Psoas muscle (tissue), 8 donors: ENCODE measurements around the gene RNF150. TPM values are rescaled to one million over a fixed set of nuclear protein-coding genes. Genes with fewer than 3 reads are reported as not detected.

Experiments used
- ATAC-seq, 4 donors: fragments of 200-7000 bp; cut with Tn5 transposase; one replicate each; pipeline ENCODE4 v1.9.1; 2020; ENCODE audit warnings: moderate library complexity in 3 of 4, mild to moderate bottlenecking in 2 of 4
- DNase-seq, 2 donors: peaks; one replicate each; pipeline ENCODE4 v3.0.0-alpha.2; 2020
- H3K27ac ChIP-seq: fragments of 200-600 bp; one replicate; pipeline ENCODE4 v1.8.0; 2022
- H3K27me3 ChIP-seq, 3 donors: fragments of 200-600 bp in 1 of 3; one replicate each; pipeline versions ENCODE4 v1.6.1 to v1.8.0; 2013 to 2022; ENCODE audit warnings: low read length in 2 of 3, mild to moderate bottlenecking in 2 of 3, moderate library complexity in 1 of 3; ENCODE audit not compliant: insufficient read depth in 3 of 3
- H3K36me3 ChIP-seq, 2 donors: fragments of 200-600 bp in 1 of 2; one replicate each; pipeline versions ENCODE4 v1.6.1 to v1.8.0; 2013 to 2022; ENCODE audit warnings: low read depth in 1 of 2, mild to moderate bottlenecking in 1 of 2, moderate library complexity in 1 of 2; ENCODE audit not compliant: insufficient read depth in 1 of 2
- H3K4me1 ChIP-seq: fragments of 200-600 bp; one replicate; pipeline ENCODE4 v1.8.0; 2022
- H3K4me3 ChIP-seq: fragments of 200-600 bp; one replicate; pipeline ENCODE4 v1.8.0; 2022; ENCODE audit warnings: mild to moderate bottlenecking
- H3K9me3 ChIP-seq: fragments of 200-600 bp; one replicate; pipeline ENCODE4 v1.8.0; 2022
- WGBS, 3 donors: extraction: QIAGEN DNeasy Blood & Tissue Kit; methylation state at CpG; one replicate each; pipeline versions ENCODE4 v1.1.6 to v1.1.7; 2013; 5-methylcytosine and 5-hydroxymethylcytosine counted together
- intact Hi-C, 2 donors: fragments of 100-400 bp; cut with DNase I; formaldehyde crosslinking; loops; one replicate each; pipeline versions ENCODE4 v1.11.0 to v1.14.2; 2022
- polyA plus RNA-seq, 3 donors: library from polyadenylated mRNA; stranded (reverse); fragments of 200-250 nt; gene quantifications; one replicate each; pipeline ENCODE4 v1.2.3, GENCODE V29; 2013
- total RNA-seq, 4 donors: library from RNA; stranded (reverse); fragmentation: NEBNext Ultra II Directional in 2 of 4; extraction: Animal tissue kit (Norgen Biotek cat#: 25700) in 2 of 4; gene quantifications; one replicate each; pipeline versions ENCODE4 v1.2.1 to v1.2.4, GENCODE V29; 2021 to 2023
- TF ChIP-seq, protein P1 (sequence below): fragments of 200-600 bp; IDR thresholded peaks from one replicate; pipeline ENCODE4 v1.8.0; 2022; ENCODE audit warnings: antibody characterized with exemption
- donor health status: healthy with polysubstance abuse.
- donor health status: DM: no; HTN: no; CAD: no; lungs with moderate emphysema.
- donor health status: Bipolar disorder and iron deficiency.
- donor health status: healthy.
- donor health status: DM: yes; HTN: yes; CAD: no.
- donor health status: DM: no; HTN: no; CAD: no.
- donor health status: DM: no; HTN: no; CAD: no.
- donor health status: DM: yes; HTN: yes; CAD: no.

The RNF150 gene
- total and polyA plus RNA-seq, 7 donors: 0.78 to 12.6 (median 3.2) TPM

DNA sequence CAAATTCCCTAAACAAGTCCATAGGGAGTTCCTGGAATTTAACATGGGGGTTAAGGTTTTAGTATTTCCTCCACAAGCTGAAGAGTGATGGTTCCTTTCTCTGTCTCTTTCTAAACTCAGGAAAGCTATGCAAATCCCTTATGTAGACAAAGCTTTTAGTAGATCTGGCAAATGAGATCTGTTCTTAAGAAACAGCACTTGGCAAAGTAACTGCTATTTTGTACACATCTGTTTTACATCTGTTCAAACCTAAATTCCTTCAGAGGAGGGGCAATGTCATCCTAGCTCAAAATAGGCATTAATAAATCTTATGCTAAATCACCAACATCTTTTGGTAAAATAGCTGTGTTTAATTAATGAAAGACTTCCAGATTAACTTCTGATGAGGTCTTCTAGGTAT lies 239.3 kb downstream of the RNF150 start:
- no peak for DNase-seq
- TF ChIP-seq, protein P1, sequence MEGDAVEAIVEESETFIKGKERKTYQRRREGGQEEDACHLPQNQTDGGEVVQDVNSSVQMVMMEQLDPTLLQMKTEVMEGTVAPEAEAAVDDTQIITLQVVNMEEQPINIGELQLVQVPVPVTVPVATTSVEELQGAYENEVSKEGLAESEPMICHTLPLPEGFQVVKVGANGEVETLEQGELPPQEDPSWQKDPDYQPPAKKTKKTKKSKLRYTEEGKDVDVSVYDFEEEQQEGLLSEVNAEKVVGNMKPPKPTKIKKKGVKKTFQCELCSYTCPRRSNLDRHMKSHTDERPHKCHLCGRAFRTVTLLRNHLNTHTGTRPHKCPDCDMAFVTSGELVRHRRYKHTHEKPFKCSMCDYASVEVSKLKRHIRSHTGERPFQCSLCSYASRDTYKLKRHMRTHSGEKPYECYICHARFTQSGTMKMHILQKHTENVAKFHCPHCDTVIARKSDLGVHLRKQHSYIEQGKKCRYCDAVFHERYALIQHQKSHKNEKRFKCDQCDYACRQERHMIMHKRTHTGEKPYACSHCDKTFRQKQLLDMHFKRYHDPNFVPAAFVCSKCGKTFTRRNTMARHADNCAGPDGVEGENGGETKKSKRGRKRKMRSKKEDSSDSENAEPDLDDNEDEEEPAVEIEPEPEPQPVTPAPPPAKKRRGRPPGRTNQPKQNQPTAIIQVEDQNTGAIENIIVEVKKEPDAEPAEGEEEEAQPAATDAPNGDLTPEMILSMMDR: no peak
- Histone ChIP-seq H3K36me3 (no peaks in the 10 kb centered on the region), H3K4me1 (peaks cover under 1% of the 10 kb centered on the region), H3K27ac (no peak overlapping the region), H3K27me3 (no peaks in the 10 kb centered on the region), H3K9me3 (no peaks in the 10 kb centered on the region), H3K4me3 (no peak overlapping the region)
- no peak for ATAC-seq
- intact Hi-C loops: no loop called here

DNA sequence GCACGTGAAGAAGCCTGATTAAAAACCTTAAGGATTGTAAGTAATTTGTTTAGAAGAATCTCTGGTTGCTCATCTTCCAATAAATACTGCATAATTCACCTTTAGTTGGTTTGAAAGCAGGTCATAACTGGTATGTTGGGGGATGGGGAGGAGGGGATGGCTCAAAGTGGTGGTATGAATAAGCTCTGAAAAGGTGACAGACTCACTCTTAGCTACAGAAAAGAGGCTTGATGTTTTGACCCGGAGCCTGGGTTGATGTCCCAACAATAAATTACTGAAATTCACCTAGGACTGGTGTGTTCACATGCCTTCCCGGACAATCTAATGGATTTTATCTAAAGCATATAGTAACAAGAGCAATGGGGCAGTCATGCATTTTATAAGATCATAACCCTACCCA lies 245.2 kb downstream of the RNF150 start:
- intact Hi-C loops: no loop called here
- H3K36me3 ChIP-seq: no peaks in the 10 kb centered on the region
- peaks cover 20% of the 10 kb centered on the region for H3K4me1 ChIP-seq
- H3K27me3 ChIP-seq: no peaks in the 10 kb centered on the region
- no peak overlapping the region for H3K4me3 ChIP-seq
- 41 to 74% (median 45%) methylated on average over 3 of the region's 3 CpGs for WGBS, 3 donors
- no peaks in the 10 kb centered on the region for H3K9me3 ChIP-seq
- H3K27ac ChIP-seq: peak overlapping the region; percentile 53
- DNase-seq (no peak), ATAC-seq (peak in 1 of 4 donors; percentile 22)
- TF ChIP-seq, protein P1: no peak

DNA sequence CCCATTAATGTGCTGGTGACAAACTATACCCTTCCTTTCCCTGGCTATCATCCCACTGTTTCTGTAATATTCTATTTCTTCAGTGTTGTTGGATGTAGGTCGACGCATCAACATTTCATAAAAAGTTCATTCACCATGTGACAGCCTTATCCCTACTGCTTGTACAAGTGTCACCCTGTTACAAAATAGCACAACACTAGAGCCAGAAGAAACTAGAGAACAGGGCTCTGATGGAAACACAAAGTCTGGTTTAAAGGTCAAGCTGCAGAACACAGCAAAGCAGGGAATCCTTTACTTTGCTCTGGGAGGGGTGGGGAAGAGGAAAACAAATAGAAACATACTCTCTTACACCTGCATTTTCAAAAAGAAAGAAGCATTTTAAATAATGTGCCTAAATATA lies 245.8 kb downstream of the RNF150 start:
- WGBS, 3 donors: 21 to 37% (median 31%) methylated on average over 2 of the region's 2 CpGs
- ATAC-seq (peak; percentile 49 to 95 (median 92)), DNase-seq (no peak)
- no peaks in the 10 kb centered on the region for H3K36me3 ChIP-seq
- intact Hi-C loops: no loop called here
- no peak overlapping the region for H3K4me3 ChIP-seq
- no peaks in the 10 kb centered on the region for H3K9me3 ChIP-seq
- TF ChIP-seq, protein P1: no peak
- peaks cover 20% of the 10 kb centered on the region for H3K4me1 ChIP-seq
- no peaks in the 10 kb centered on the region for H3K27me3 ChIP-seq
- peak overlapping the region; percentile 53 for H3K27ac ChIP-seq

DNA sequence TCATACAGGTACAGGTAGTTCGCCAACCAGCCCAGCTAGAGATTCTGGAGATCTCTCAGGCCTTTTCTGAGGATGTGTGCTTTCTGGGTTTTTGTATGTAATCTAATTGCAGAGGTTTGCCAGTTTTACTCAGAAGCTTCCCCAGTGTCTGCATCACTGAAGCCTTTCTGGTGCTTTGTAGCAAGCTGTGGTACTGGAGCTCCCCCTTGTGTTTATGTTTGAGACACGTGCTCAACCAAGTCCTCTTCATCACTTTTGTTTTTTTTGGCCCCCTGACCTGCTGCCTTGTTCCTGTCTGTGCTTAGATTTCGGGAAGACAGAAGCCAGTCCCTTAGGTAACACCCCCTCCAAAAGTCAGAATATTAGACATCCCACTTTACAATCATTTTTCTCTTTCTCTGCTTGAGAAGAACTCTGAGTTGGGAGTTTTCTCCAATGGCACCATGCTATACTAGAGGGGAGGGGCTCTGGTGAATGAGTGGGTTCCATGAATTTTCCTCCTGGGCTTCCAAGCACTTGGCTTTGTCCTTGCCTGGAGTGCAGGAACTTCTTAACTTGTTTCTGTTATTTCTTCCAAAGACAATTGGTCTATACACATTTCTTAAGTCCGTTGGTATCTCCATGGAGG lies 248.7 kb downstream of the RNF150 start:
- WGBS, 3 donors: 55 to 63% (median 61%) methylated on average over 4 of the region's 4 CpGs
- ATAC-seq (peak in 2 of 4 donors; percentile 69 to 75), DNase-seq (no peak)
- H3K9me3 ChIP-seq: no peaks in the 10 kb centered on the region
- no peak overlapping the region for H3K4me3 ChIP-seq
- intact Hi-C loops: loop anchor here in 1 of 2 donors (2.0 kb wide), 1 partner anchor 24 kb away; no protein-coding TSS in a partner anchor
- TF ChIP-seq, protein P1: peak; percentile 61
- peaks cover 20% of the 10 kb centered on the region for H3K4me1 ChIP-seq
- no peaks in the 10 kb centered on the region for H3K27me3 ChIP-seq
- H3K36me3 ChIP-seq: no peaks in the 10 kb centered on the region
- H3K27ac ChIP-seq: no peak overlapping the region

DNA sequence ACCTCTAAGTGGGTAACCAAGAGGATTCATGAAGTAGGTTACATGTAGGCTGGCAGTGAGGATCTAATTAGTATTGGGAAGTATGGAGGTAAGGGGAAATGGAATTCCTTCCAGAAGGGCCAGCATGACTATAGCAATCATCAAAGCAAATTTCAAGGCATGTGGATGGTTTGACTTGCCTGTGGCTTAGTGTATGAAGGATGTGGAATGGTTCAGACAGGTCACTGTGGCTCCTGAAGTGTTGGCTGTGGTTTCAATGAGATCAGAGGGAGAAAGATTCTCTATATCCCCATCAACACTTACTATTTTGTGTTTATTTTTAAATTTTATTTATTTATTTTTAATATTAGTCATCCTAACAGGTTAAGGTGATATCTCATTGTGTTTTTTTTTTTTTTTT lies 255.5 kb downstream of the RNF150 start:
- intact Hi-C loops: no loop called here
- no peak for DNase-seq
- no peaks in the 10 kb centered on the region for H3K27me3 ChIP-seq
- H3K4me1 ChIP-seq: no peaks in the 10 kb centered on the region
- TF ChIP-seq, protein P1: no peak
- H3K27ac ChIP-seq: no peak overlapping the region
- no peak for ATAC-seq
- H3K4me3 ChIP-seq: no peak overlapping the region
- H3K36me3 ChIP-seq: no peaks in the 10 kb centered on the region
- no peaks in the 10 kb centered on the region for H3K9me3 ChIP-seq
